Measurements from ENCODE around the gene RALGPS2. TPM values are rescaled to one million over a fixed set of nuclear protein-coding genes. Genes with fewer than 3 reads are reported as not detected.

Gene RALGPS2
- total and polyA plus RNA-seq, 2 of the 8 experiments (the other 6 are each of a cell fraction or from before 2014, with no cell fraction given) = 6.7 to 38.0 TPM

DNA sequence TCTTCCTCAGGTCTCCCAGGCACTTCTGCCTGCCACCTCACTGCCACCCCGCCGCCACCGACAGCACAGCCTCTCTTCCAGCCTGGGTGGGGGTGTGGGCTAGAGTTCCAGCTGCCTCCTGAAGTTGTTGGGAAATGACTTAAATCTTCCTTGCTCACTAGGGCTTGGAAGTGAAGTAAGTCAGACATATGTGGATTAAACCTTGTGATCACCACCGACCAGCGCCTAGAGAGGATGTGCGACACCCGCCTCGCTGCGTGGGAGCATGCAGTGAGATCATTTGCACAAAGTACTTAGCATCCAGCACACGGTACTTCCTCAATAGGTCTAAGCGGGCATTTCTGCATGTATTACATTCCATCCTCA lies 229.3 kb downstream of the RALGPS2 start (continued):
- TF ChIP-seq RFX5 (IDR thresholded peaks at IDR 0.05; ENCODE audit: borderline replicate concordance, low read depth, low read length) (no peak), EGR1 (IDR thresholded peaks at IDR 0.05; ENCODE audit: borderline replicate concordance, low read depth, low read length) (no peak), ZNF274 (IDR thresholded peaks at IDR 0.05; ENCODE audit: borderline replicate concordance, extremely low read depth, low read length) (no peak)
